DOHH2 (cell line): ENCODE data around the gene JARID2.

Source experiments
- H3F3A ChIP-seq: fragments of 200-600 bp; sonication (generic), shearing (Covaris generic); 2 replicates; pipeline ENCODE4 v1.6.0; 2016; ENCODE audit warnings: antibody characterized with exemption, mild to moderate bottlenecking; ENCODE audit not compliant: control insufficient read depth, insufficient read depth
- H3K27ac ChIP-seq: fragments of 200-600 bp; sonication (generic); 2 replicates; pipeline ENCODE4 v1.5.1; 2014; ENCODE audit warnings: low read depth, mild to moderate bottlenecking, low read length, moderate library complexity
- H3K27me3 ChIP-seq: fragments of 200-600 bp; sonication (generic); 2 replicates; pipeline ENCODE4 v1.6.1; 2014; ENCODE audit warnings: mild to moderate bottlenecking, low read length, mixed read lengths; ENCODE audit not compliant: control insufficient read depth
- H3K36me3 ChIP-seq: fragments of 200-600 bp; sonication (generic); 2 replicates; pipeline ENCODE4 v1.6.1; 2014; ENCODE audit warnings: mild to moderate bottlenecking, low read length, moderate library complexity, mixed read lengths; ENCODE audit not compliant: control insufficient read depth
- H3K4me1 ChIP-seq: fragments of 200-600 bp; sonication (generic); 2 replicates; pipeline ENCODE4 v1.6.1; 2014; ENCODE audit warnings: mild to moderate bottlenecking, low read length, mixed read lengths; ENCODE audit not compliant: control insufficient read depth
- H3K4me2 ChIP-seq: fragments of 200-600 bp; sonication (generic); 2 replicates; pipeline ENCODE4 v1.6.0; 2014; ENCODE audit warnings: mild to moderate bottlenecking, low read length, moderate library complexity
- H3K4me3 ChIP-seq: fragments of 200-600 bp; sonication (generic); 2 replicates; pipeline ENCODE4 v1.5.1; 2014; ENCODE audit warnings: mild to moderate bottlenecking, low read length, mixed read lengths
- H3K79me2 ChIP-seq: fragments of 200-600 bp; sonication (generic); 2 replicates; pipeline ENCODE4 v1.6.1; 2014; ENCODE audit warnings: mild to moderate bottlenecking, low read length, mixed read lengths; ENCODE audit not compliant: control insufficient read depth
- H3K9me2 ChIP-seq: fragments of 200-600 bp; sonication (generic); replicated peaks from 2 replicates; pipeline ENCODE4 v1.6.1; 2014; ENCODE audit warnings: mild to moderate bottlenecking, low read length, mixed read lengths; ENCODE audit not compliant: control insufficient read depth
- H3K9me3 ChIP-seq: fragments of 200-600 bp; sonication (generic); 2 replicates; pipeline ENCODE4 v1.6.1; 2014; ENCODE audit warnings: antibody characterized with exemption, low read length, mixed read lengths; ENCODE audit not compliant: control insufficient read depth, insufficient read depth
- H4K20me1 ChIP-seq: fragments of 200-600 bp; sonication (generic); 2 replicates; pipeline ENCODE4 v1.6.0; 2014; ENCODE audit warnings: low read depth, mild to moderate bottlenecking, antibody characterized with exemption, low read length, moderate library complexity; ENCODE audit not compliant: control insufficient read depth, insufficient read depth
- EZH2phosphoT487 ChIP-seq: fragments of 200-600 bp; sonication (generic); IDR thresholded peaks from 2 replicates; pipeline ENCODE4 v1.6.1; 2017; ENCODE audit warnings: borderline replicate concordance, mild to moderate bottlenecking, antibody characterized with exemption, low read length, moderate library complexity, mixed read lengths
- TF ChIP-seq, protein P1 (sequence below): fragments of 200-600 bp; sonication (generic); IDR thresholded peaks from one replicate; pipeline ENCODE4 v1.5.1; 2014; ENCODE audit warnings: antibody characterized with exemption, mild to moderate bottlenecking, low read depth, low read length; ENCODE audit not compliant: poor library complexity, severe bottlenecking

The JARID2 gene

DNA sequence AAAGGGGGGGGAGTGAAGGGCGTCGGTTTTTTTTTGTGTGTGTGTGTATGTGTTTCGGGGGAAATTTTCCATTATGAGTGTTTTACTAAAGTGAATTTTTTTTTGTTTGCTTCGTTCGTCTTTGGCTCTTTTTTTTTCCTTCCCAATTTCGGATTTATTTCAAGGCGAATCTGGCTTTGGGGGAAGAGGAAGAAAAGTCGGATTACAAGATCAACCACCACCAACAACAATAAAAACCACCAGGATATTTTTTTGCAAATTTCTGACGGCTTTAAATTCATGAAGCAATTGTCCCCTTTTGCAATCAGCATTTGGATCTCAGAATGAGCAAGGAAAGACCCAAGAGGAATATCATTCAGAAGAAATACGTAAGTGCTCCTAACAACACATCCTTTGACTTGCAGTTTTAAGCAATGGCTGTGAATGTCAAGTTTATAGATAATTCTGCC lies 372 bp downstream of the JARID2 start:
- peaks cover 38% of the 10 kb centered on the region for H3K79me2 ChIP-seq
- no peak for TF ChIP-seq EZH2phosphoT487
- TF ChIP-seq, protein P1, sequence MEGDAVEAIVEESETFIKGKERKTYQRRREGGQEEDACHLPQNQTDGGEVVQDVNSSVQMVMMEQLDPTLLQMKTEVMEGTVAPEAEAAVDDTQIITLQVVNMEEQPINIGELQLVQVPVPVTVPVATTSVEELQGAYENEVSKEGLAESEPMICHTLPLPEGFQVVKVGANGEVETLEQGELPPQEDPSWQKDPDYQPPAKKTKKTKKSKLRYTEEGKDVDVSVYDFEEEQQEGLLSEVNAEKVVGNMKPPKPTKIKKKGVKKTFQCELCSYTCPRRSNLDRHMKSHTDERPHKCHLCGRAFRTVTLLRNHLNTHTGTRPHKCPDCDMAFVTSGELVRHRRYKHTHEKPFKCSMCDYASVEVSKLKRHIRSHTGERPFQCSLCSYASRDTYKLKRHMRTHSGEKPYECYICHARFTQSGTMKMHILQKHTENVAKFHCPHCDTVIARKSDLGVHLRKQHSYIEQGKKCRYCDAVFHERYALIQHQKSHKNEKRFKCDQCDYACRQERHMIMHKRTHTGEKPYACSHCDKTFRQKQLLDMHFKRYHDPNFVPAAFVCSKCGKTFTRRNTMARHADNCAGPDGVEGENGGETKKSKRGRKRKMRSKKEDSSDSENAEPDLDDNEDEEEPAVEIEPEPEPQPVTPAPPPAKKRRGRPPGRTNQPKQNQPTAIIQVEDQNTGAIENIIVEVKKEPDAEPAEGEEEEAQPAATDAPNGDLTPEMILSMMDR, result no peak

DNA sequence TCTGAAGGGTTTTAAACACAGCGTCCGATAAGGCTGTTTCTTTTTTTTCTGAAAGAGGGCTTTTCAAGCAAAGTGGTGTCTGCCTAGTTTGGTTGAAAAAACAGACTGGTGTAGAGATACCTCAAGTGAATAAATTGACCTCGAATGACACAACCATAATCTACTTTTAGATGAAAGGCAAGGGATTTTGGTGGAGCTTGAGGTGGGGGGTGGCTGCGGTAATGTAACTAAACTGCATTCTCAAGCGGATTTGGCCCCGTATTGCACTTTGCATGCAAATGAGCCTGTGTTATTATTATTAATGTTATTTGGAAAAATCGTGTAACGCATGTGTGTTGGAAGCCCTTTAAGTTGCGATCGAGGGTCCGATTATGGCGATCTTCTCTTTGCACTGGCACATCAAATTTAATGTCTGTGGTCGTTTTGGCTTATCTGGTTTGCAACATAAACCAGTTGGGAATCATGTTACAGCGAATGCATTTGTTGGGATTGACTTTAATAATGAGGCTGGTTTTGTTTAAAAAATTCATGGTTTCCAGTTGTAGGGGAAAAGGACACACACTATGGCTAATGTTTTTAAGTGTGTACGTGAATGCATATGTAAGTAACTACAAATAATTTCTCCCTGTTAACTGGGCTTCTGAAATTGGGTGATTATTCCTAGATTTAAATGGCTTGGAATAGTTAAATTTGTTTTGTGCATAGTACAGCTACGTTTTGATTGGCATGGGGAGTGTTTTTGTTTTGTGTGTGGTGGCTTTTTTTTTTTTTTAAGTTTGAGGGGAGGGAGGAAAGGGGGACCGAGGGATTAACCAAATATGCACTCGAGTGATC lies 1.0 kb downstream of the JARID2 start:
- TF ChIP-seq EZH2phosphoT487, result no peak
- TF ChIP-seq, protein P1, result no peak
- Histone ChIP-seq H3K79me2 (peaks cover 42% of the 10 kb centered on the region), H3K9me3 (no peaks in the 10 kb centered on the region), H3K4me3 (peak overlapping the region; percentile 76), H3K4me2 (peak overlapping the region; percentile 82), H3K4me1 (peaks cover 34% of the 10 kb centered on the region), H3K27ac (peak overlapping the region; percentile 56; the same call in 1 of the 2 replicates), H3K36me3 (no peaks in the 10 kb centered on the region), H3F3A (peaks cover 17% of the 10 kb centered on the region; the same call in 1 of the 2 replicates), H4K20me1 (peaks cover 6% of the 10 kb centered on the region; the same call in 1 of the 2 replicates), H3K27me3 (no peaks in the 10 kb centered on the region), H3K9me2 (no peaks in the 10 kb centered on the region)

More for the DNA sequence above, 372 bp downstream of the JARID2 start:
- peak overlapping the region; percentile 56; the same call in 1 of the 2 replicates for H3K27ac ChIP-seq
- H3K4me3 ChIP-seq, result peak overlapping the region; percentile 76
- no peaks in the 10 kb centered on the region for H3K27me3 ChIP-seq
- H3K36me3 ChIP-seq, result no peaks in the 10 kb centered on the region
- no peaks in the 10 kb centered on the region for H3K9me3 ChIP-seq
- H4K20me1 ChIP-seq, result peaks cover 6% of the 10 kb centered on the region; the same call in 1 of the 2 replicates
- H3K4me1 ChIP-seq, result peaks cover 34% of the 10 kb centered on the region
- peaks cover 17% of the 10 kb centered on the region; the same call in 1 of the 2 replicates for H3F3A ChIP-seq
- H3K4me2 ChIP-seq, result peak overlapping the region; percentile 82
- no peaks in the 10 kb centered on the region for H3K9me2 ChIP-seq

DNA sequence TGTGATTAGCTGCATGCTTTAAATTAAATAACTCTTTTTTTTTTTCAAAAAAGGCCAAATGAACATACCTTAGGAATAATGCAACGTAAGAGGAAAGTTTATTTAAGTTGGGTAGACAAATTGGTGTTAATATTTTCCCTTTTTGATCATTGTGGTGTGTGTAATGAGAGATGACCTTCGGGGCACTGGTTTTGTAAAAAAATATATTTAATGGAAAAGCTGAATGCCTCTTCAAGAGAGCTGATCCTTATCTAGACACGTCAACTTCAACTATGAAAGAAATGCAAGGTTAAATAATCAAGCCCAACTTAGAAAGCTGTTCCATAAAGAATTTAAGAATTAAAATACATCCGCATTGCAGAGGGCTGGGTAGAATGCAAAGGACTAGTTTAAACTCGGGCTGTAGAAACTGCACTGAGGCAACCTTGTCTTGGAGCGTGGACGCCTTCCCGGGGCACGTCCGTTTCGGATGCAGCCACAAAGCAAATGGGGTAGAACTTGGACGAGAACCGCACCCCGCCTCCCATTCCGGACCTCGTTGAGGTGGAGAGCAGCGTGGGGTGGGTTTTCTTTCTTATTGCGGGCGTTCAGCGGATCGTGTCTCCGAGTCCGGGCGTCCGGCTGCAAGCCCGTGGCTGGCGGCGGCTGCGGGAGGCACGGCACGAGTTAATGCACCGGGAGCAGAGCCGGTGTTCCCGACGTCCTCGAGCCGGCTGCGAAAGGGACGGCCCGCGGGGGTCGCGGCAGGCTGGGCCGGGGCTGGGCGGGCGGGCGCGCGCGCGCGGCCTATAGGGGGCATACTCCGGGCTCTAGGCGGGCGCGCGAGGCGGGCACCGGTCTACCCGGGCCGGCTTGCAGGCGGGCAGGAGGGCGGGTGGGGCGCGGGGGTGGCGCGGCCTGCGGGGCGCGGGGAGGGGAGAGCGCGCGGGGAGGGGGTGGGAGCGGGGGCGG lies 1.9 kb downstream of the JARID2 start:
- Histone ChIP-seq H3K9me3 (no peaks in the 10 kb centered on the region), H3K36me3 (no peaks in the 10 kb centered on the region), H3K79me2 (peaks cover 45% of the 10 kb centered on the region), H3K9me2 (no peaks in the 10 kb centered on the region), H3K4me2 (peak overlapping the region; percentile 82), H3K27me3 (no peaks in the 10 kb centered on the region; the same call in 1 of the 2 replicates), H4K20me1 (peaks cover 6% of the 10 kb centered on the region; the same call in 1 of the 2 replicates), H3K4me1 (peaks cover 41% of the 10 kb centered on the region), H3K27ac (no peak overlapping the region), H3F3A (peaks cover 17% of the 10 kb centered on the region; the same call in 1 of the 2 replicates), H3K4me3 (peak overlapping the region; percentile 76)
- TF ChIP-seq, protein P1, result peak; percentile 33
- no peak for TF ChIP-seq EZH2phosphoT487
